GM18499 (cell line): Measurements from ENCODE around the gene HS2ST1.

Experiments used
- ATAC-seq: cut with Tn5 transposase; IDR thresholded peaks from one replicate; pipeline ENCODE4 v1.9.1; 2021; ENCODE audit warnings: moderate number of reproducible peaks; ENCODE audit not compliant: insufficient read depth, unreplicated experiment

Gene HS2ST1

DNA sequence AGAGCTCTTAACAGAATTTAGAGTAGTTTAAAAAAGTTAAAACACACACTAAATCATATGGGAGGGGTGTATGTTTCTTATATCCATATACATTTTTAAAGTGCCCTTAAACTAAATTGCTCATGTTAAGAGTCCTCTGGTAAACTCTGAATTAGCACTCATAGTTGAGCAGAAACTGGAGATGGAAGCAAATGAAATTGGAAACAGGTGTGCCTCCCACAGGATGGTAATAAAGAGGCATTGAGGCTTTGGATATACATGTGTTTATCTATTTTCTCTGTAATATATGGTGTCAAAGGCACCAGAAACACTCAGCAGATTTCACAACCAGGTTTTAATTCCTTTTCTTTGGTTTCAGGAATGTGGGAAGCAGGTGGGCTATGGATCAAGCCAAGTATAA is 188.6 kb downstream of the HS2ST1 start:
- ATAC-seq, result no peak

GRCh38 chr1:87104140-87104539 is 189.7 kb downstream of the HS2ST1 start:
- ATAC-seq, result no peak

GRCh38 chr1:87104945-87105344 is 190.5 kb downstream of the HS2ST1 start:
- no peak for ATAC-seq

- ATAC-seq, result no peak
These were observed 191.7 kb downstream of the HS2ST1 start for GRCh38 chr1:87106144-87106543.

DNA sequence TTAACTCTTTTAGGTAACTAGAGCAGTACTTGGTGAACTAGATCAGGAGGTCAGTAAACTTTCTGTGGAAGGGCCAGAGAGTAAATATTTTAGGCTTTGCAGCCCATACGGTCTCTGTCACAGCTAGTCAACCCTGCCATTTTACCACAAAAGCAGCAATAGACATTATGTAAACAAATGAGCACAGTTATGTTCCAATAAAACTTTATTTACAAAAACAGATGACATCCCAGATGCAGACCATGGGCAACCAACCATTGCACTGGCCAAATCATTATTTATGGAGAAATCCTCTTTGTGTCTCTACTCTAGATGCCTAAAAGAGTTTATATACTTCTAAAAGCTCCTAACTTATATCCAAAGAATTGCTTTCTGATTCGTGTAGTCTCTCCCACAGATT is 192.4 kb downstream of the HS2ST1 start:
- no peak for ATAC-seq

- no peak for ATAC-seq
These were observed 193.8 kb downstream of the HS2ST1 start for GRCh38 chr1:87108228-87108627.

DNA sequence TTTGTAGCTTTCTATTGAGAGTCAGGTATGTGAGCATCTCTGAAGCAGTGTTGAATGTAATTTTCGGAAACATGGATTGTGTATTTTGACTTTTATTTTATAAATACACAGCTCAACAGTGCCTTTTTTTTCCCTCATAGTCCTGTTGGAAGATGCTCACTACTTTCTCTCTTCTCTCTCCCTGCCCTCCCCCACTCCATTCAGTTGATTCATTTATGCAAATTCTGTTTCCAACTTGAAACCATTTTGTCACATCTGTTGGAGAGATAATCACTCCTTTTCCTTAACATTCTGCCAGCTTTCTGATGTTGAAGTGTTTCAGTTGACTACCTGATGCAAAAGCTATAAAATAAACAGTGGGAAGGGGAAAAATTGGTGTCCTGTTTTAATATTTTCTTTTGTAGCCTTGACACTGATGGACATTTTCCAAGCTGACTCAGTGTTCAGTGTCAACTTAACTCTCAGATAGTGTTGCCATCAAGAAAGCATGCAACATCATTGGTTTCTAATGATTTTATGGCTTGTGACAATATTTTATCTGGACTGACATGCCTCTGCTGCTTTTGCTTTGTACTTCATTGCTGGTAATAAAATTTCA is 194.5 kb downstream of the HS2ST1 start:
- ATAC-seq, result no peak

DNA sequence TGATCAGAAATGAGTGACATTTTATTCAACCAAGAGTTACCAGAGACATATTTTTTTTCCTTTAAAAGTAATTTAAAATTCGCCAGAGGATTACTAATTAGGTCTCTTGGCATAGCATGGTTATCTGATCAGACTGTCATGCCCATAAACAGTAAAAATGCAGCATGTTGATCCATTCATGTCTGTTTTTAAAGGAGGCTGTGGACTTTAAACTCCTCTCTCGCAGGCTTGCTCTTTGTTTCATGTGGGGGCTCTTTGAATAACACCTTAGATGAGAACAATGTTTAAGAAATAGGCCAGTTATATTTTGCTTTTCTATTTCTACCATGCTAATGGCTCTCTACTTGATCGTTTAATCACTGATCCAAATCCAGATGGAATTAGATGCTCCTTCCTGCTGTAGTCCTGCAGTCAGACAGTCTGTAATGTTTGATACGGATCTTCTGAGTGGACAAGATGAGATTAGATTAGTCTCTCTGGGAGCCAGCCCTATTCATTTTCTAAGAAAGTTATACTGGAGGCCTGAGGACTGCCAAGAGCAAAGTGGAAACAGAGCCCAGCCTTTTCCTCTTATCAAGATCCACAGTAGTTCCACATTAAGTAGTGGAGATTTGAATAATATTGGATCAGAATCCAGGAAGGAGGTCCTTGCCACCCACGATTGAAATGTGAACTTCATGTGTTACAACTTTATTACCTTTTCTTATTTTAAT is 197.4 kb downstream of the HS2ST1 start:
- no peak for ATAC-seq

- ATAC-seq, result no peak
These were observed 198.9 kb downstream of the HS2ST1 start for GRCh38 chr1:87113313-87113712.

- no peak for ATAC-seq
These were observed 201.0 kb downstream of the HS2ST1 start for GRCh38 chr1:87115317-87115890.

GRCh38 chr1:87115891-87116290 is 201.5 kb downstream of the HS2ST1 start:
- no peak for ATAC-seq

GRCh38 chr1:87117761-87118368 is 203.4 kb downstream of the HS2ST1 start:
- ATAC-seq, result no peak

DNA sequence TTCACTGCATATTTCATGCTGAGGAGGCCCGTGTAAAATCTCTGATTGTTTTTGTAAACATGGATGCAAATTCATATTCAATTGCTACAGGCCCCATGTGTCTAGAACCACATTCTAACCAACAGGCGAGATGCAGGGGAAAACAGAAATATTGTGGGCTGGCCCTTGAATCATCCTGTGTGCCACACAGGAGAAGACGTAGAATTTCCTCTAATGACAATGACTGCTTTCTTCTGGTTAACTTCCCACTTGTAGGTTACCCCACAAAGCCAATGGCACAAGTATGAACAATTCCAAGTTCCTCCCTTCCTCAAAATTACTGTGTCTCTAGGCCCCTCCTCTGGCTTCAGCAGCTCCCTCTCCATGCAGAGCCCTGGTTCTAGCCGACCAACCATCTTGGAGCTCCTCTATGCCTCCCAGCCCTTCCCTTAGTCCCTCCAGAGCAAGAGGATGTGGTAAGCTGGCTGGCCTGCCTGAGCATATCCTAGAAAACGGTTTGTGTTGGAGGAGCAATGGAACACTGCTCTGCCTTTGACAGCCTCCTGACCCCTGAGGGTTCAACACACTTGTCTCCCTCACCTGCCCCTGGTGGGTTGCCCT is 205.2 kb downstream of the HS2ST1 start:
- no peak for ATAC-seq

GRCh38 chr1:87120779-87121178 is 206.3 kb downstream of the HS2ST1 start:
- ATAC-seq, result no peak

- ATAC-seq, result no peak
These were observed 207.3 kb downstream of the HS2ST1 start for GRCh38 chr1:87121711-87122163.

GRCh38 chr1:87122243-87122642 is 207.8 kb downstream of the HS2ST1 start:
- ATAC-seq, result no peak

DNA sequence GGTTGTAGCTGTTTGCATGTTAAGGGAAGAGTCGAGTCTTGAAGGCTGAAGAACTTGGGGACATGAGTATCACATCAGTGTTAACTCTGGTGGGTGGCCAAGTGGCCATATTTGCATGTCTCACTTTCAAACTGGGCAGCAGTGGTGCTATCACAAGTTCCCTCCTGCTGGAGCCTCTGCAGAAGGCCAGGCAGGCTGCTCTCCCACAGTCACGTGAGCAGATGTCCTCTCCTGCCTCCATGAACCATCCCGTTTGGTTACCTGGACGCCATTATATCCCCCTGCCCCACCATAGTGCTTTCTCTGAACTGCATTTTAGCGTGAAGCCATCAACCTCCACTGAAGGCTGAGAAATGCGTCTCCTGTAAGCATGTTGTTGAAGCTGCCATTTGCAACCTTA is 209.2 kb downstream of the HS2ST1 start:
- no peak for ATAC-seq

GRCh38 chr1:87126886-87127505 is 212.6 kb downstream of the HS2ST1 start:
- ATAC-seq, result no peak

GRCh38 chr1:87127581-87127980 is 213.1 kb downstream of the HS2ST1 start:
- ATAC-seq, result no peak

- no peak for ATAC-seq
These were observed 214.6 kb downstream of the HS2ST1 start for GRCh38 chr1:87129038-87129437.

- no peak for ATAC-seq
These were observed 215.2 kb downstream of the HS2ST1 start for GRCh38 chr1:87129606-87130005.
